ENCODE measurements around the gene NR2F1-AS1.
"Not testable (repeated sequence)": the region's sequence is repeated elsewhere in the genome, so short reads cannot be mapped to it uniquely, and the experiment has no call there.

Gene NR2F1-AS1

DNA sequence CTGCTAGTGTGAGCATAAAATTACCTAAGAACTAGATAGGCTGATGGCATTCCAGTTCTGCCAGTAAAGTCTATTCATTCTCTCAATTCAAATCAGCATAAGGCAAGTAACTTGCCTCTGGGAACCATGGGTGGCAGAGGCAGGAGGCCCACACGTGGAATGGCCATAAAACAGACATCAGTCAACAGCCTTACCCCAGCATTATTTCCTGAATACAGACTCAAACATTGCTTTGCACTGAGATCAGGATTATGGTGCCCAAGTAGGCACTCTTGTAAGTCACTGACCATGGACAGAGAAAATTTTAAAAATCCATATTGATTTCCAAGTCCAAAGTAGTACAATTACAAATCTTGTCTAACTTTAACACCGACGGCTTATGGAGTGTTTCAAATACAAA is 157.7 kb downstream of the NR2F1-AS1 start:
- no peak for DNase-seq

DNA sequence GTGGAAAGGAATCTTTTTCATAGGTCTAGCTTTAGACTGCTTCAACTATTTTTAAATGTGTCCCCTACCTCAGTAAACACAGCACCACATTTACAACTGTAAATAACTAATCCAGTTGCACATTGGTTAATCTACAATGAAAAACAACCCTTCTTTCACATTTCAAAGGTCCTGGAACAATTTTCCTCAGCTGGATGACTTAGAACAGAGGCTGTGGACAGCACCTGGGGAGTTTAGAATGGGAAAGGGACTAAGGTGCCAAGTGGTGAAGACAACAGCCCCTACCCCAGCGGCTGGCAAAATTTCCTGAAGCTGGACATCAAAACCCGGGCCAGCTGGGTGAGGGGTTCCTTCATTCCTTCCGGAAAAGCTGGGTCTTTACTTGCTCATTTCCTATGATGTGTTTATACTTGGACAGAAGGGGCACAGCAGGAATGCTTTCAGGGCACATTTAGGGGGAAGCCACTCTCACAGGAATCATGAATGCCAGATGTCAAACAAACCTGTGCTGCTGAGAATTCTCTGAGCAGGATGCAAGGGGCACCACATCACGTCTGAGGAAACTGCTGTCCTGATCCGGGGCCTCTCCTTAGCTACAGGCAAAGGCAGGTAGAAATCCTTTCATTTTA is 158.3 kb downstream of the NR2F1-AS1 start:
- no peak for DNase-seq

DNA sequence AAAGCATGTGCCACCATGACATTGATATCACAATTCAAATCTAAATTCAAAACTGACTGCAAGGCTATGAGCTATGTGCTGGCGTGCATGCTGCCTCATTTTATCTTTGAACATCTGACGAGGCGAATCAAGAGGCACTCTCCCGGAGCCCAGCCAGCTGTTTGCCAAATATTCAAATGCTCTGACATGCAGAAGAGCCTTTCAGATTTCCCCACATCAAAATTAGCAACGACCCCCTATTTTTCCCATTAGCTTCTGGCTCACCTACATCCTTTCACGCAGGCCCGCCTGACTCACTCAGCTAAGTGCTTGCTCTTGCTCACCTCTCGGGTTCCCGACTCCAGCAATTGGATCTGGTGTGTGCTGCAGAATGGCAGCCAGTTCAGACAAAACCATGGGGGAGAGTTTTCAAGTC is 159.0 kb downstream of the NR2F1-AS1 start:
- DNase-seq, result no peak

DNA sequence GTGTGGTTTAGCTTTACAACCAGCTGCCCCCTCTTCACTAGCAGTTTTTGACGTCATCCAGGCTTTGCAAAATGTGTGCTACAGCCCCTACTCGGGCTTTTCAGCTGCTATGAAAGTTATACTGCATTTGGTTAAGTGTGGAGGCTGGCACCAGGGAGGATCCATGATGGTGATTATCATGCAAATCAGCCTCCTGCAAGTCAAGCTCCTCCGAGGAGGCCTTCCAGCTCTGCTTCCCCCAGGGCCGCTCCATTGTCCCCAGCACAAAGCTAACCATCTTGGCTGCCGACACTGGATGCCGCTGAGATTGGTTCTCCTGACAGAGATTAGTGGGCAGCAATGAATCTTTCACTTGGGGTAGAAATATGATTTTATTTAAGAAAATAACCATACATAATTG is 159.6 kb downstream of the NR2F1-AS1 start:
- DNase-seq, result no peak

DNA sequence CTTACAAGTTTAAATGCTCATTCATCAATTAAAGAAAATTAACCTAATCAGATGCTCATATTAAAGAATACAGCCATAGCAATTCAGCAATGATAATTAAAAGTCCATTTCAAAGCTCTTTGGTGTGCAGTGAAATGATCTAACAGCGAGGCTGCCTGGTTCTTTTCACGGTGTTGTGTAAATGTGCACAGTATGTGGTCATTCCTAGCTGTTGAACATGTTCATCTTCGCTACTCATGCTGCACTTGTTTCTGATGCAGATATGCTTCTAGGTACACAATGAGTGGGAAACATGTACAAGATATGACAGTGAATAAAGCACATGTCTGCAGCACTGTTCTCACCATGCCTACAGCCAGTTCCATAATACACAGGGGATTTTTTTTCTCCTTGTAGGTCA is 163.5 kb downstream of the NR2F1-AS1 start:
- DNase-seq, result no peak

DNA sequence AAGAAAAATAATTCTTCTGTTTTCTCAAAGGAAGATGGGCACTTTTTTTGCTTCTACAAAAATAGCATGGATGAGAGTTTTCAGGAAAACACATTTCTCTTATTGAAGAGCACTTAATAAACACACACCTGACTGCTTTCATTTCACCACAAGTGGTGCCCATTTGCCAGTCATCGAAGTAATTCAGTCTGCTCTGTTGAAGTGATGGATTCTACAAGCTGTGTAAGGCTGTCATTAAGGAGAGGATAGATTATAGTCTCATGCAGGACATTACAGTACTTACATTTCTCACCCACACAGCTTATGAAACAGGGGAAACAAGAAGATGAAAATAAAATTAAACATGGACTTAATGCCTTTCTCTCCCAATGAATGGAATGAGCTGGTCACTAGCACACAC is 165.2 kb downstream of the NR2F1-AS1 start:
- DNase-seq, result no peak

DNA sequence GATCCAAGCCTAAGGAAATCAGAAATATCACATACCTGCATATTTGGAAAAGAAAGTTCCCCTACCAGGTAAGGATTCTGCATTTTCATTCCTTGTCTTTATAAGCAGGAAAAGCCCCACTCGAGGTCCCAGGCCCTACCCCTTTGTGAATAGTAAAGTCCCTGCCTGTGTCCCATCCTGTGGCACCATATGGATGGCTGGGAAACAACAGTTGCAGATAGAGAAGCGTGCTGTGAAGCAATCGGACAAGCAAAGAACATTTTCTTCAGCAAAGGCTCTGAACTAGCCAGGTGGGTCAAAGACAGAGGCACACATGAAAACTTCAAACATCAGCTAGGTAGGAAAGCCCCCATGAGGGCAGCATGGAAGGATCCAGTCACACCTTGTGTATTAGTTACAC is 169.3 kb downstream of the NR2F1-AS1 start:
- no peak for DNase-seq

DNA sequence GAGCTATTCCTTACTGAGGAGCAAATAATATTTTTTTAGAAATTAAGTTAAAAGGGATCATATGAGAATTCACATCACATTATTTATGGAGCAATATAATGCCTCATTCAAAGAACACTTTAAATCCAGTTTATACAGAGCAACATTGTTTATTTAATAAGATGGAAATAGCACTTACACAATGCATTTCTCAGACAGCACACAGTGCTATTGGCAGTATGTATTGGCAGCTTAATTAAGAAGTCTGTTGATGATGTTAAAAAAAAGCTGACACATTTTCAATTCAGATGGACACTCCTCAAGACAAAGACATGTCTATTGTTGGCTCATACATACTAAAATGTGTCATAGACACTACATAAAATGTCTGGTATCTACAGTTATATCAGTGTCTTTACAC is 171.3 kb downstream of the NR2F1-AS1 start:
- DNase-seq, result no peak

DNA sequence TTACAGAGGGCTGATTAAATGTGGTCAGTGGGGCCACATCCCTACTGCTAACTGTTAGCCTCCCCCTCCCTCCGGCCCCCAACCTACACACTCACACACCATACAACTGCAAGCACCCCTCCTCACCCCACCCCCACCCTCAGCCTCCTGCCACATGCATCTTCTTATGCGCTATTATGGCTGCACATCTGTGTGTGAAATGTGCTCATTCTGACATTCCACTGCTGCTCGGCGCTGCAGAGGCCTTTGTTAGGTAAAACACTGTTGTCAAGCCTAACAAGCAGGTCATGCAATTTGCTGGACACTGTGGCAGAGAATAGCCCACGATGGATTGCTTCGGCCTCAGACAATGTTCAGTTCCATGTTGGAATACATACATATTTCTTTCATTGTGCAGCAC is 173.6 kb downstream of the NR2F1-AS1 start:
- no peak for DNase-seq

DNA sequence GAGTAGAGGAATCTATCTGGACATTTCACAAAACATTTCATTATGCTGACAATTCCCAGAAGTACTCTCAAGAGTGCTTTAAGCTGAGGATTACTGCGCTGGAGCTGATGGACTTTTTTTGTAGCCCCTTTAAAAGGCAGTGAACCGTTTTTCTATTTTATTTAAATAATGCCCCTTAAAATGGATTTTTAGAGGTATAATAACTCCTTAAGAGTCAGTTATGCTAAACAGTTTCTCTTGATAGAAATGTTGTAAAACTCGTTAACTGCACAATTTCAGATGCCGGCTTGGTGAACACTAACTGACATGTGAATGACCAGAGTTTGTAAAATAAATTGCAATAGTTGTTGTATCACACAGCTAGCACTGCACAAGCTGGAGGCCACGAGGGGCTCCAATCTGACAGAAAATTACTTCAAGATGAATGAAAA is 174.0 kb downstream of the NR2F1-AS1 start:
- DNase-seq, result no peak

DNA sequence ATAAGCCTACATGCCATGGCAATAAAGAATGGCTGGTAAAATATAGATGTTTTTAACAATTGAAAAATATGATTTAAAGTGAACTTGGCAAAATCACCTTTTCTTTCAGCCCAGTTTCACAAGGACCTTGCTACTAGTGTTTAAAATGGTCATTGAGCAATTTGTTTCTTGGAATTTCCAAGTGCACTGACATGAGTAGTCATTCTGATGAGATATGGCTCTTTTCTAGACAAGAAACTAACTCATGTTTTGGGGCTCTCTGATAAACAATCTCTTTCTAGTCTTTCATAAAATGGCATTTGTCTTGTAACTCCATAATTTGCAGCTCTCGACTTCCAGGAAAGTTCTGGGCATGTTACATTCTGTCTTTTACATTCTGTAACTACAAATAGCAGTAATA is 176.8 kb downstream of the NR2F1-AS1 start:
- no peak for DNase-seq

DNA sequence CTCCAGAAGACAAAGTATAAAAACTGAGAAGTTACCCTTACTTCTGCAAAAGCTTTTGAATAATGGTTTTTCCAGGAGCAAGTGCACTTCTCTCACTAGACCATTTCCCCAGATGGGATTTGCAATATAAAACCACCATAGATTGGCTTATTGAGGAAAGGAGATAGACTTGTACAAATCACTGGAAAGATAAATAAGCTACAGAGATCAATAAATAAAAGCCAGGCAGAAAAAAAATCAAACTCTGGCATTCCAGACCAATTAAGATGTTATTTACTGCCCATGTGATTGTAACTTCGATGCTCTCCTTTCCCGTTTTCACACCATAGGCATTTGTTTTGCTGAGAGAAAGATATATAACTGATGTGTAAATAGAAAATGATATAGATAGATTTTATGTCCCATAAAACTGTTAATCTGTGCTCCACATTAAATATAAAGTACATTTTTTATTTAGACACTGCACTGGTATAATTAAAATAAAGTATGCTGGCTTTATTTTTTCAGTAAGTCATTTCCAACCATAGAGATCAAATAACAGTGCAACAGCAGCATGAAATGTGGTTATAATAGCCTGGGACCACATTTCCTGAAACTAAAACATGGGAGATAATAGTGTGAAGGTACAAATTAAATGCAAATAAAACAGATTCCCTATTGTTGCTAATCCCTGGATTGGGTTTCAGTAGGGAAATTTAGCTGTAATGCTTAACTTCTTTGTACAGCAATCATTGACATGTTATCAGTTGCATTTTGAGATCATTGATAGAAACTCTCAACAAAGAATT is 177.7 kb downstream of the NR2F1-AS1 start:
- no peak for DNase-seq

DNA sequence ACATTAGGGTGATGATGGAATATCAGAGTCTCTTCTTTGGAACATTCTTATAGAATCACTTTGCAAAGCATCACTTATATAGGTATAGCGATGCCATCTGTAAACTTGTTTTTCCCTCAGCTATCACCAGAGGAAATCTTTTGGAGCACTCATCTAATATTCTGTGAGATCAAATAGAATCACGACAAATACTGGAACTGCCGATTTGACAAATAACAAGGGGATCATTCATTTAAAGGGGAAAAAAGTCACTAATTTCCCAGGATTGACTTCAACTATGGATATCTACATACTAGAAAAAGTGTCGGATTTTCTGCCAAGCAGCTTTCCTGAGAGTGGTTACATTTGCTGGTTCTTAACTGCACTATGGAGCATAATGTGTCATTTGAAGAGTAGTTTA is 178.6 kb downstream of the NR2F1-AS1 start:
- DNase-seq, result no peak

DNA sequence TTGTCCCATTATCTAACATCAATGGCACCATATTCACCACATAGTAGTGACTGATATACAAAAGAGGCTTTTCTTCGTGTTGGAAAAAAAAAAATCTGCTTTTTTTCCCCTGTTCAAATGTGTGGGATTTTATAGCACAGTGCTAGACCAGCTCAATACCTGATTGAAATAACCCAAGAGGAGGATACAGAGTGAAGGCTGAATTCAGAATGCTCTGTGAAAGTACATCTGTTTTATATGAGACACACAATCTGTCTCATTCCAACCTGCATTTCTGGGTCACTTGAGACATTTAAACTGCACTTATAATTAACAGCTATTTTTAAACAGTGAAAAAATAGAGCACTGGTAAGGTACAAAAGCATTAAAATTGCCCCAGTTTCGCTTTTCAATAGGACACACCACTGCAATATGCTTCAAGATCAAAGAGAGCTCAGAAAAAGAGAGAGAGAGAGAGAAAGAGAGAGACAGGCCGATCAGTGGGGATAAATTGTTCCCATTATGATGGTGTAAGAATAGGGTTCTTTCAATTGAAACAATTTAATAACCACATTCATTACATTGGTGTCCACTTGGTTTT is 179.3 kb downstream of the NR2F1-AS1 start:
- no peak for DNase-seq

DNA sequence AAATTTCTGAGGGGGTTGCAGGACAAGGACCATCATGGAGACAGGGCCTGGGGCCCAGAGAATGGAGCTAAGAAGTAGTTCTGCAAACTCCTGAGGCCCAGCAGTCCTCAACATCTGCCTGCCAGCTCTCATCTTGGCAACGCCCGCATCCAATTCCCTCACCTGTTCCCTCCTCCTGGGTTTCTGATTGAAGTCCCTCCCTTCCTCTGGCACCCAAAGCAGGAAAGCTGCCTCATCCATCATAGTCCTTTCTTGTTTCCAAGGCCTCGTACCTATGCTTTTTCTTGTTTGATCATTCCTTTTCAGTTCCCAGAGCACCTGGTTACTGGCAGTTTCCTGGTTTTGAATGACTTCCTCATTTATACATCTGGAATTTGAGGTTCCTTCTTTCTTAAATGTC is 181.3 kb downstream of the NR2F1-AS1 start:
- no peak for DNase-seq

DNA sequence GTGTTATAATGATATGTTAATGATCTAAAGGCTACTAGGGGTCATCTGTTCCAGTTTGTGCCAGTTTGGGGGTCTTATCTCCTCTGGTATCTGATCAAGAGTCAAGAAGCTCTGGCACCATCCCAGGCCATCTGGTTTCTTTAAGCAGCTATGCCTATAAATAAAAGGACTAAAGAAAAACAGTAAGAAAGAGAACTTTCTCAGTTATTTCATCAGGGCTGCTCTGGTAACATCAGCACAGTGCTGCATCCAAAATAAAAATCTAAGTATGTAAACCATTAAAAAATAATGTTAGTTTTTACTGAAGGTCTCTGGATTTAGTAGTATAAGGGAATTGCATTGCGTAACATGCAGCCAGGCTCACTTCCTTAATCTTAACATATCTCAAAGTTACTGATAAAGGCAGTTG is 185.0 kb downstream of the NR2F1-AS1 start:
- no peak for DNase-seq

DNA sequence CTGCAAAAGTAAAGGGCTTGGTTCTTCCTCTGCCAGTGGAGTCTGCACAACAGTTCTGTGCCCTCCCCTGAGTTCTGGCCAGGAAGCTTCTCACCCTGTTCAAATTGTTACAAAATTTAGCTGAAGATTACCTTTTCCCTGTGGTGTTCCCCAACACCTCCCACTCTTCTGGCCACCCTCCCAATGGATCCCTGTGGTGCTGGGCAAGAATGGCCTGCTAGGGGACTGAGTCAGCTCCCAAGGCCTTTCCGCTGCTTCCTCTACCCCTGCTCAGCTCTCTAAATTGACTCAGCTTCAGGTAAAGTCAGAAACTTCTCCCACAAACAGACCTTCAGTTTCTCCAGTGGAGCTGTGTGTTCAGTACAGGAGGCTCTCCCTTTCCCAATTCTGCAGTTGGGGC is 186.0 kb downstream of the NR2F1-AS1 start:
- DNase-seq, result no peak

DNA sequence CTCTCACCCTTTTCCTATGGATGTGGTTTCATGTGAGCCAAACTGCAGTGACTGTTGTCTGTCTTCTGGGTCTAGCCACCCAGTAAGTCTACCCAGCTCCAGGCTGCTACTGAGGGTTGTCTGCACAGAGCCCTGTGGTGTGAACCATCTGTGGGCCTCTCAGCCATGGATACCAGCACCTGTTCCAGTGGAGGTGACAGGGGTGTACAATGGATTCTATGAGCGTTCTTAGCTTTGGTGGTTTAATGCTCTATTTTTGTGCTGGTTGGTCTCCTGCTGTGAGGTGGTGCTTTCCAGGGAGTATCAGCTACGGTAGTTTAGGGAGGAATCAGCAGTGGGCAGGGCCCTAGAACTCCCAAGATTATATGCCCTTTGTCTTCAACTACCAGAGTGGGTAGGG is 186.7 kb downstream of the NR2F1-AS1 start:
- DNase-seq, result no peak

DNA sequence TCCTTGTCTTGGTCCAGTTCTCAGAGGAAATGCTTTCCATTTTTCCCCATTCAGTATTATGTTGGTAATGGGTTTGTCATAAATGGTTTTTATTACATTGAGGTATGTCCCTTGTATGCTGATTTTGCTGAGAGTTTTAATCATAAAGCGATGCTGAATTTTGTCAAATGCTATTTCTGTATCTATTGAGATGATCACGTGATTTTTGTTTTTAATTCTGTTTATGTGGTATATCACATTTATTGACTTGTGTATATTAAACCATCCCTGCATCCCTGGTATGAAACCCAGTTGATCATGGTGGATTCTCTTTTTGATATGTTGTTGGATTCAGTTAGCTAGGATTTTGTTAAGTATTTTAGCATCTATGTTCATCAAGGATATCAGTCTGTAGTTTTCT is 189.8 kb downstream of the NR2F1-AS1 start:
- DNase-seq, result not testable (repeated sequence)

DNA sequence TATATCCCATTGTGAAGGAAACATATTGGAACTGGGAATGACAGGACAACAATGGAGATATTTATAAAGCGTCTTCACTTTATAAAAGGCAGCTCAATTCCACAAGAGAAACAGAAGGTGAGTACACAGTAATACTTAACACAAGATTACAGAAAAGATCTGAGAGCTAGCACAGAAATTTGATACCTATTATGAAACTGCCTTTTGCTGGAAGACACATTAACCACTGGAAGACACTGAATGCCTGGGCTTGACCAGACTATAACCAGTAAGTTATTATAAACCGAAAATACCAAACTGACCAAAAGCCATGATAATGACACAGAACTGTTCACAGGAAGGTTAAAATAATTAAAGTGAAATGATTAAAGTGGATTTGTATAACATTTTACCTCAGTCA is 195.4 kb downstream of the NR2F1-AS1 start:
- no peak for DNase-seq

DNA sequence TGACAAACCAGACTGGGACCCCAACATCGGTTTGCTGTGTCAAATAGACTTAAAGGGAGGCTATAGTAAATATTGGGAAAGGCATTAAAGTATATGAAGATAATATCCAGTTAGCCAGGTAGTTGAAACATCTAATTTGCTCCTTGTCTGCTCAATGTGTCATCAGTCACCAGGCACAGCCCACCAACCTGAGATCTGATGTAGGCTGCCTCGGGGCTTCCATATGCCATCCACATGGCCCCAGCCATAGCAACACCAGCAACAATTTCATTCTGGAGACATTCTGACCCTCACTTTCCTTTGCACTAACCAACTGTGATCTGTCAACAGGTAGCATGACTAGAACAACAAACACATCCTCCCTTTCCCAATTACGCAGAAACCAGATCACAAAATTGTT is 196.0 kb downstream of the NR2F1-AS1 start:
- no peak for DNase-seq

DNA sequence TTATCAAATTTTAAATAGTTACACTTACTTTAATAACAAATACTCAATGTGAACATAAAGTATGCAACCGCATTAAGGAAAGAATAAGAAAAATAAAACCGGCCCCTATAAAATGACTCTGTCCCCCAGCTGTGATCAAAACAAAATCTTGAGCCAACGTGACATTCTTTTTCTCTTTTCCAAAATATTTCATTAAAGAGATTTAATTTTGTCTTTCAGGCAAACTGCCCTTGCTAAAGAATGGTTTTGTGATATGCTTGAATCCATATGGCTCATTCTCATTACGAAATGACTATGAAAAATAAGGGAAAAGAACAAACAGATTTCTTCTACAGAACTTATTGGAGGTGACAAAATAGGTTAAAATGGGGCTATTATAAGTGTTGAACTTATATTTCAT is 197.0 kb downstream of the NR2F1-AS1 start:
- no peak for DNase-seq

DNA sequence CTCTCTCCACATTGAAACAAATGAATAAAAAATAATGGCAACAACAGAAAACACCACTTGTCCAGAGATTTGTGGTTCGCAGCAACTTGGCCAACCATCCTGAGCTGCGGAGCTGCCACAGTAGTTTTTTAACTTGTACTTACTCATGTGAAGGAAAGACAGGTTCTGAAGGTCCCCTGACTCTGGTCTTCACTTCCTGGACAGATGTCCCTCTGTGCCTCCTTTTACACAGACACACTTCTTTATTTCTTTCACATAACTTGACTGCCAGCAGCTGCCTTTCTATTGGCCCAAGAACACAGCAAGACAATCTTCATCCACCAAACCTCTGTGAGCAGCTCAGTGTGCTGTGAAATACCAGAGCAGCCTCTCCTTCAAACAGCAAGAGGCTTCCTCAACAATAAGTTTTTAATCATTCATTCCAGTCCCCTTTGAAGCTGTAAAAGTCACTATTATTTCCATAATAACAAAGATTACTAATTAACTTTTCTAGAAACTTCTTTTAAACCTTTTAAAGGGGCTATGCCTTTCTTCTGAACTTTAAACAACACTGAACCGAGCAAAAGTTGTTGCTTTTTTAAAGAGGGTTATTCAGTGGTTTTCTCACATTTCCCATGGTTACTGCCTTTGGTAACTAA is 198.7 kb downstream of the NR2F1-AS1 start:
- no peak for DNase-seq

DNA sequence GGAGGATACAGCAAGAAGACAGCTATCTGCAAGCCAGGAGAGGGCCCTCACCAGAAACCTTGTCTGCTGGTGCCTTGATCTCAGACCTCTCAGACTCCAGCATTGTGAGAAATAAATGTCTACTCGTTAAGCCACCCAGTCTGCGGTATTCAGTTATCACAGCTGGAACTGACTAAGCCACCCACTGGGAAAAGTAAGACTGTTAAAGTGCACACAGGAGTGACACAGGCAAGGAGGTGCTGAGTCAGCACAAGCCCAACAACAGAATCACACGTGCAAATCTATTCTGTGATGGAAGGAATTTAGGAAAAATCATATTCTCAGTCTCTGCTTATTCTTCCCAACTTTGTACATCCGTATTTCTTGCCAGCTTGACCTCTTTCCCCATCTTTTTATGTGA is 200.0 kb downstream of the NR2F1-AS1 start:
- no peak for DNase-seq
